ENCODE data around the gene LAMC3. TPM values are rescaled to one million over a fixed set of nuclear protein-coding genes. Genes with fewer than 3 reads are reported as not detected.

LAMC3 gene
- total and polyA plus RNA-seq, 9 of the 15 experiments (the other 6 are each of a cell fraction or from before 2014, with no cell fraction given) = 0.10 TPM; not detected in 8

DNA sequence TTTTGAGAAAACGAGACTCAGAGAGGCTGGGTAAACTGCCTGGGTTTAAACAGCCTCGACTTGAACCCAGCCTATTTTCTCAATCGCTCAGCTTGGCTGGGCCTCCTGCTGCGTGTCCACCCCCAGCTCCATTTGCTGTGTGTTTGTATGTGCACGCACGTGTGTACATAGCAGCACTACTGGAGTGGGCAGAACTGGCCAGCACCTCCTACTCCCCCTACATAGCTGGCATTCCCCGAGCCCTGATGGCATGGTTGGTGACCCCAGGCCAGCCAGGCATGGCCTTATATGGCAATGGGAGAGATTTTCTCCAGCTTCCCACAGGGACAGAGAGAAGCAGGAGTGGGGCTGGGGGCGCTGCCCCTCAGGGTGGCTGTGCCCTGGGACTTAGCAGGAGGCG, 91.5 kb downstream of the LAMC3 start:
- Histone ChIP-seq H3K27me3 (ENCODE audit: control insufficient read depth in 2 of 2, insufficient read depth in 2 of 2, low read length in 2 of 2) (peaks cover 52 to 84% of the 10 kb centered on the region in 2 experiments), H3K36me3 (ENCODE audit: control insufficient read depth, insufficient read depth, low read length) (no peaks in the 10 kb centered on the region), H2AFZ (ENCODE audit: low read depth, low read length) (peak overlapping the region; percentile 2; the same call in 1 of the 2 replicates), H3K4me2 (ENCODE audit: insufficient read depth, low read length) (peak overlapping the region; percentile 4; the same call in 1 of the 2 replicates), H3K27ac (ENCODE audit: extremely low read depth, low read depth, low read length) (no peak overlapping the region), H3K9me3 (replicated peaks; ENCODE audit: control insufficient read depth, insufficient read depth, low read depth, low read length) (no peaks in the 10 kb centered on the region), H3K9ac (ENCODE audit: insufficient read depth in 1 of 2, low read depth in 2 of 2, low read length in 2 of 2) (peak overlapping the region in 1 of 2 experiments; percentile 4; a peak in 2 of 4 replicates), H4K20me1 (replicated peaks; ENCODE audit: control insufficient read depth, insufficient read depth, low read length) (peaks cover 51% of the 10 kb centered on the region), H3K9me1 (ENCODE audit: control insufficient read depth, insufficient read depth, low read length) (peaks cover 12% of the 10 kb centered on the region), H3K4me1 (replicated peaks in 1 of 2; ENCODE audit: control insufficient read depth in 2 of 2, insufficient read depth in 2 of 2, low read length in 2 of 2) (peaks cover 35 to 65% of the 10 kb centered on the region in 2 experiments), H3K4me3 (no peak overlapping the region), H3K79me2 (ENCODE audit: control insufficient read depth, insufficient read depth, low read length) (no peaks in the 10 kb centered on the region)
- BruUV-seq (replicated peaks) = no TSS peak
- DNase-seq (ENCODE audit: extremely low read depth in 1 of 4, low spot score in 3 of 4) = peak in 1 of 4 experiments; percentile 65
- in situ Hi-C loops (cut with MboI) = no loop called here
- WGBS (ENCODE audit: insufficient coverage, low coverage, missing lambda C conversion rate) = 22% methylated on average over 9 of the region's 9 CpGs
- POLR2A ChIA-PET = interaction anchor here (1.0 to 99.3 kb wide), 4 partner anchors 4 to 58 kb away, joined by 3 to 3336 read pairs (median 1670); partner anchors contain the start of genes AIF1L and NUP214
- no peak for ATAC-seq
- intact Hi-C loops (cut with micrococcal nuclease) = no loop called here
- CTCF ChIA-PET (ENCODE audit: low intra/inter-chr PET ratio) = no interaction called here
- TF ChIP-seq GATAD2B (IDR thresholded peaks at IDR 0.05; ENCODE audit: borderline replicate concordance) (no peak), RFX1 (IDR thresholded peaks at IDR 0.05) (no peak), RB1 (IDR thresholded peaks at IDR 0.05; ENCODE audit: low read depth) (no peak), HMGN3 (IDR thresholded peaks at IDR 0.05; ENCODE audit: borderline replicate concordance, extremely low read depth, insufficient read length, low read depth, low read length) (no peak), ZNF830 (CRISPR knock-in tag; IDR thresholded peaks at IDR 0.05) (no peak)
- TF ChIP-seq, protein P1, sequence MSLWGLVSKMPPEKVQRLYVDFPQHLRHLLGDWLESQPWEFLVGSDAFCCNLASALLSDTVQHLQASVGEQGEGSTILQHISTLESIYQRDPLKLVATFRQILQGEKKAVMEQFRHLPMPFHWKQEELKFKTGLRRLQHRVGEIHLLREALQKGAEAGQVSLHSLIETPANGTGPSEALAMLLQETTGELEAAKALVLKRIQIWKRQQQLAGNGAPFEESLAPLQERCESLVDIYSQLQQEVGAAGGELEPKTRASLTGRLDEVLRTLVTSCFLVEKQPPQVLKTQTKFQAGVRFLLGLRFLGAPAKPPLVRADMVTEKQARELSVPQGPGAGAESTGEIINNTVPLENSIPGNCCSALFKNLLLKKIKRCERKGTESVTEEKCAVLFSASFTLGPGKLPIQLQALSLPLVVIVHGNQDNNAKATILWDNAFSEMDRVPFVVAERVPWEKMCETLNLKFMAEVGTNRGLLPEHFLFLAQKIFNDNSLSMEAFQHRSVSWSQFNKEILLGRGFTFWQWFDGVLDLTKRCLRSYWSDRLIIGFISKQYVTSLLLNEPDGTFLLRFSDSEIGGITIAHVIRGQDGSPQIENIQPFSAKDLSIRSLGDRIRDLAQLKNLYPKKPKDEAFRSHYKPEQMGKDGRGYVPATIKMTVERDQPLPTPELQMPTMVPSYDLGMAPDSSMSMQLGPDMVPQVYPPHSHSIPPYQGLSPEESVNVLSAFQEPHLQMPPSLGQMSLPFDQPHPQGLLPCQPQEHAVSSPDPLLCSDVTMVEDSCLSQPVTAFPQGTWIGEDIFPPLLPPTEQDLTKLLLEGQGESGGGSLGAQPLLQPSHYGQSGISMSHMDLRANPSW (CRISPR knock-in tag; IDR thresholded peaks at IDR 0.05) = 0 out of 2 replicates have a peak, but pooled peaks have one; percentile 52
- TF ChIP-seq, protein P2, sequence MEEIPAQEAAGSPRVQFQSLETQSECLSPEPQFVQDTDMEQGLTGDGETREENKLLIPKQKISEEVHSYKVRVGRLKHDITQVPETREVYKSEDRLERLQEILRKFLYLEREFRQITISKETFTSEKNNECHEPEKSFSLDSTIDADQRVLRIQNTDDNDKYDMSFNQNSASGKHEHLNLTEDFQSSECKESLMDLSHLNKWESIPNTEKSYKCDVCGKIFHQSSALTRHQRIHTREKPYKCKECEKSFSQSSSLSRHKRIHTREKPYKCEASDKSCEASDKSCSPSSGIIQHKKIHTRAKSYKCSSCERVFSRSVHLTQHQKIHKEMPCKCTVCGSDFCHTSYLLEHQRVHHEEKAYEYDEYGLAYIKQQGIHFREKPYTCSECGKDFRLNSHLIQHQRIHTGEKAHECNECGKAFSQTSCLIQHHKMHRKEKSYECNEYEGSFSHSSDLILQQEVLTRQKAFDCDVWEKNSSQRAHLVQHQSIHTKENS (CRISPR knock-in tag; IDR thresholded peaks at IDR 0.05) = no peak
- no peak for FAIRE-seq

Measured in K562 (cell line).